Upper lobe of right lung (tissue), 1 donor: ENCODE data around the gene HLCS. TPM values are rescaled to one million over a fixed set of nuclear protein-coding genes. Genes with fewer than 3 reads are reported as not detected.
"Not testable (repeated sequence)": the region's sequence is repeated elsewhere in the genome, so short reads cannot be mapped to it uniquely, and the experiment has no call there.

ENCODE experiments used
- ATAC-seq: fragments of 200-7000 bp; cut with Tn5 transposase; one replicate; pipeline ENCODE4 v1.9.1; 2020; ENCODE audit warnings: mild to moderate bottlenecking, moderate library complexity
- DNase-seq: peaks from one replicate; pipeline ENCODE4 v3.0.0-alpha.2; 2020
- H3K27ac ChIP-seq: fragments of 200-600 bp; one replicate; pipeline ENCODE4 v1.8.0; 2022
- H3K27me3 ChIP-seq: fragments of 200-600 bp; one replicate; pipeline ENCODE4 v1.8.0; 2022; ENCODE audit warnings: mild to moderate bottlenecking
- H3K36me3 ChIP-seq: fragments of 200-600 bp; one replicate; pipeline ENCODE4 v1.8.0; 2022
- H3K4me1 ChIP-seq: fragments of 200-600 bp; one replicate; pipeline ENCODE4 v1.8.0; 2022
- H3K4me3 ChIP-seq: fragments of 200-600 bp; one replicate; pipeline ENCODE4 v1.8.0; 2022; ENCODE audit warnings: mild to moderate bottlenecking
- H3K9me3 ChIP-seq: fragments of 200-600 bp; one replicate; pipeline ENCODE4 v1.8.0; 2022
- CTCF ChIP-seq: fragments of 200-600 bp; IDR thresholded peaks from one replicate; pipeline ENCODE4 v1.8.0; 2022; ENCODE audit warnings: antibody characterized with exemption
- intact Hi-C: fragments of 100-400 bp; cut with DNase I; formaldehyde crosslinking; loops from one replicate; pipeline ENCODE4 v1.11.0; 2022
- total RNA-seq: library from RNA; stranded (reverse); fragmentation: NEBNext Ultra II Directional; extraction: Animal tissue kit (Norgen Biotek cat#: 25700); gene quantifications from one replicate; pipeline ENCODE4 v1.2.1, GENCODE V29; 2021
- donor health status: DM: no; HTN: yes; CAD: no; lungs with severe emphysema.

The HLCS gene
- total RNA-seq, 1 donor from 2014 or later, result 16.0 TPM

DNA sequence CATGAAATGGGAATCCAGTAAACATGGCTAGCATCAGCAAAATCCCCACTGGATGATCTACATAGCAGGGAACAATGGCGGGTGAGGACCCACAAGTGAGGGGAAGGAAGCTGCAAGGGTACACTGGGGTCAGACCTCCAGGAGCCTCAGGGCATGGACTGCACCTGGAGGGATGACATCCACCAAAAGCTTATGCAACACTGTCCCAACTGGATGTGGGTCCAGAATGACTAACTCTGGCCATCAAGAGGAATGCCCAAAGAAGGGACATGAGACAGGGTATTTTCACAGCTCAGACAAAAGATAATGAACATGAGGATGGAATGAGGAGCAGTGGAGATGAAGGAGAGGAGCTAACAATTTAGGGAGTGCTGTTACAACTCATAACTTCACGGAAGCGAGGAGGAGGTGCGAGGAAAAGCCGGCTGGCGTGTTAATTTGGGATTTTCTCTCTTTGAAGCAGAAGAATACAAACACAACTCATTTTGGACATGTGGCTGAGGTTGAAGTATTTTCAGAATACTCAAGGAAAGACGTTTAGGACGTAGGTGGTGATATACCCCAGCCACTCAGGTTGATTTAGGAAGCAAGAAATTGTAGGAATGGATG lies 5.7 kb downstream of the HLCS start:
- Histone ChIP-seq H3K4me1 (peaks cover 7% of the 10 kb centered on the region), H3K36me3 (no peaks in the 10 kb centered on the region), H3K27ac (no peak overlapping the region), H3K4me3 (no peak overlapping the region), H3K27me3 (no peaks in the 10 kb centered on the region), H3K9me3 (no peaks in the 10 kb centered on the region)
- no peak for ATAC-seq
- no peak for DNase-seq
- TF ChIP-seq CTCF, result no peak
- intact Hi-C loops, result no loop called here

GRCh38 chr21:36959020-36959835 lies 7.2 kb downstream of the HLCS start:
- no peak overlapping the region for H3K27ac ChIP-seq
- no peaks in the 10 kb centered on the region for H3K9me3 ChIP-seq
- no peaks in the 10 kb centered on the region for H3K4me1 ChIP-seq
- no peak for DNase-seq
- no peaks in the 10 kb centered on the region for H3K27me3 ChIP-seq
- no peak for TF ChIP-seq CTCF
- ATAC-seq, result peak; percentile 37
- H3K36me3 ChIP-seq, result no peaks in the 10 kb centered on the region
- no peak overlapping the region for H3K4me3 ChIP-seq
- intact Hi-C loops, result no loop called here

DNA sequence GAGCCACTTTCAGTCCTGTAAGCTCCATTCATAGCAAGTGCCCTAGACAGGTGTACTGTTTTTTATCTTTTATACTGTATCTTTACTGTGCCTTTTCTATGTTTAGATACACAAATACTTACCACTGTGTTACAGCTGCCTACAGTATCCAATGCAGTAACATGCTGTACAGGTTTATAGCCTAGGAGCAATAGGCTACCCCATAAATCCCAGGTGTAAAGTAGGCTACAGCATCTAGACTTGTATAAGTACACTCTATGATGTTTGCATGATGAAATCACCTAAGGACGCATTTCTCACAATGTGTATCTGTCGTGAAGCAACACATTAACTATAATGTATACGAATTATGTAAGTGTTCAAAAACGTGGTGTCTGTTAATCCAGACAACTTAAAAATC lies 10.7 kb downstream of the HLCS start:
- Histone ChIP-seq H3K36me3 (no peaks in the 10 kb centered on the region), H3K9me3 (no peaks in the 10 kb centered on the region), H3K27ac (no peak overlapping the region), H3K27me3 (no peaks in the 10 kb centered on the region), H3K4me3 (no peak overlapping the region), H3K4me1 (no peaks in the 10 kb centered on the region)
- no peak for DNase-seq
- no peak for TF ChIP-seq CTCF
- intact Hi-C loops, result no loop called here
- no peak for ATAC-seq

DNA sequence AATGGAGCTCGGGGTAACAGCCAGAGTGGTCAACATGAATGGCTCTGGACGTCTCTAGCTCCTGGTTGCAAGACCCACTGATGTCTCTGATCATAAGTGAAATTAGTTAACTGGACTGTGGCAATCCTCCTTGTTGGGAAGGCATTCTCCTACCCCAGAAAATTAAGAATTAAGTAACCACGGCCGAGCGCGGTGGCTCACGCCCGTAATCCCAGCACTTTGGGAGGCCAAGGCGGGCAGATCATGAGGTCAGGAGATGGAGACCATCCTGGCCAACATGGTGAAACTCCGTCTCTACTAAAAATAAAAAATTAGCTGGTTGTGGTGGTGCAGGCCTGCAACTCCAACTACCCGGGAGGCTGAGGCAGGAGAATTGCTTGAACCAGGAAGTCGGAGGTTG lies 14.1 kb downstream of the HLCS start:
- H3K4me1 ChIP-seq, H3K36me3 ChIP-seq, H3K9me3 ChIP-seq, H3K27ac ChIP-seq, H3K4me3 ChIP-seq, DNase-seq, intact Hi-C loops, H3K27me3 ChIP-seq, ATAC-seq: not testable (repeated sequence)

GRCh38 chr21:36949171-36950141 lies 17.0 kb downstream of the HLCS start:
- H3K36me3 ChIP-seq, result no peaks in the 10 kb centered on the region
- DNase-seq (no peak), ATAC-seq (no peak)
- no peak overlapping the region for H3K27ac ChIP-seq
- H3K4me3 ChIP-seq, result no peak overlapping the region
- no peaks in the 10 kb centered on the region for H3K27me3 ChIP-seq
- intact Hi-C loops, result no loop called here
- H3K4me1 ChIP-seq, result no peaks in the 10 kb centered on the region
- no peak for TF ChIP-seq CTCF
- H3K9me3 ChIP-seq, result no peaks in the 10 kb centered on the region
